Muscle of arm (tissue), 12 donors: Measurements from ENCODE around the gene KLHL40. TPM values are rescaled to one million over a fixed set of nuclear protein-coding genes. Genes with fewer than 3 reads are reported as not detected.

ENCODE experiments used
- DNase-seq: peaks from one replicate; pipeline ENCODE4 v3.0.0-alpha.2; 2013
- polyA plus RNA-seq, 12 donors: library from polyadenylated mRNA; unstranded; fragments of 120-200 nt; gene quantifications; one replicate each; pipeline ENCODE4 v1.2.1, GENCODE V29; 2013; ENCODE audit not compliant: insufficient read length in 12 of 12

KLHL40 gene
- polyA plus RNA-seq, 12 donors = 35.7 to 198 (median 112) TPM; not detected in 1

GRCh38 chr3:42688016-42688415 lies 2.7 kb downstream of the KLHL40 start:
- DNase-seq = no peak

GRCh38 chr3:42688487-42689420 lies 3.4 kb downstream of the KLHL40 start:
- no peak for DNase-seq

GRCh38 chr3:42689421-42690014 lies 4.2 kb downstream of the KLHL40 start:
- DNase-seq = no peak

GRCh38 chr3:42690191-42690590 lies 4.9 kb downstream of the KLHL40 start:
- DNase-seq = no peak

- DNase-seq = no peak
These were observed 5.7 kb downstream of the KLHL40 start for GRCh38 chr3:42690766-42691680.

GRCh38 chr3:42691816-42692666 lies 6.7 kb downstream of the KLHL40 start:
- DNase-seq = no peak

GRCh38 chr3:42692667-42693529 lies 7.6 kb downstream of the KLHL40 start:
- no peak for DNase-seq

GRCh38 chr3:42693530-42693930 lies 8.2 kb downstream of the KLHL40 start:
- DNase-seq = no peak

- DNase-seq = no peak
These were observed 9.0 kb downstream of the KLHL40 start for GRCh38 chr3:42694366-42694765.

- DNase-seq = no peak
These were observed 11.3 kb downstream of the KLHL40 start for GRCh38 chr3:42696356-42697288.

- no peak for DNase-seq
These were observed 12.1 kb downstream of the KLHL40 start for GRCh38 chr3:42697289-42698051.

GRCh38 chr3:42698216-42698910 lies 13.0 kb downstream of the KLHL40 start:
- DNase-seq = no peak

- DNase-seq = no peak
These were observed 13.5 kb downstream of the KLHL40 start for GRCh38 chr3:42698911-42699230.

- no peak for DNase-seq
These were observed 14.2 kb downstream of the KLHL40 start for GRCh38 chr3:42699511-42699971.

- no peak for DNase-seq
These were observed 15.3 kb downstream of the KLHL40 start for GRCh38 chr3:42700366-42701288.

GRCh38 chr3:42701371-42702065 lies 16.2 kb downstream of the KLHL40 start:
- peak; percentile 36 for DNase-seq
